ENCODE data around the gene NBEA. TPM values are rescaled to one million over a fixed set of nuclear protein-coding genes. Genes with fewer than 3 reads are reported as not detected.
A peak's percentile ranks its signal among the peaks of the same experiment; 100 is the strongest.

Gene NBEA
- polyA plus RNA-seq, 1 donor: 13.1 TPM

- no peak for DNase-seq (ENCODE audit: low read depth)
These were observed 559.7 kb downstream of the NBEA start for GRCh38 chr13:35501661-35502235.

DNA sequence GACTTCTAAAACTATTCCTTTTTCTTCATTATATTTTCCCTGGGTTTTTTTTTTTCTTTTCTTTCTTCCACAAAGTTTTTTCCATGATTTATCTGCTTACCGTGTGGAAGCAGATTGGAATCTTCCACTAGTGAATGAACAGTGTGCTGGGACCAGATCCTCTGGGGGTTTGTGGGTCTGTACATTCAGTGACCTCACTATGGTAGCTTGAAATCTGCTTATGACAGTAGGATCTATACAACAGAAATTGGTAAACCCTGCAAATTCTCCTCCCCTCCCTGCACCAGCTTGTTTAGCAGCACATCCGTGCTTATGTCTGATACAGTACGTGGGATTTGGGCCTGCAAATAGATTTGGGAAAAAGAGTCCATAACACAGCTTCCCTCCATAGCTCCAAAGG is 560.4 kb downstream of the NBEA start:
- DNase-seq (ENCODE audit: low read depth): no peak

- no peak for DNase-seq (ENCODE audit: low read depth)
These were observed 570.3 kb downstream of the NBEA start for GRCh38 chr13:35512271-35512920.

DNA sequence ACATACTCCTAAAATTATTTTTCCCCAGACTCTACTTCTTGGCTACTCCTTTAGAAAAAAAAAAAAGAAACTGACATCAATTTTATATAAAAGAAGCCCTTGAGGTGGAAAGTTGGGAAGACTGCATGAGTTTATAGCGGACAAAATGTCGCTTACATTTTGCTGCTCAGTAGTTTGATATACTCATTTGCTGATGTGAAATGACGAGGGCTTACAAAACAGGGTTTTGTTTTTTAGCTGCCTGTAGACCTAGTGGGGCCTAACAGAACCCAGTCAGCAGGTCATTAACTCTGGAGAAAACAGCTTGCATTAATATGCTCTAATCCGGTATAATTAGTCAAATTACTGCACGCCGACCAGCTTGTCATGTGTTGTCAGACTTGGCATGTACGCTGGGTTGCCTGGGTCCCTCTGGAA is 572.0 kb downstream of the NBEA start:
- DNase-seq (ENCODE audit: low read depth): peak; percentile 51

DNA sequence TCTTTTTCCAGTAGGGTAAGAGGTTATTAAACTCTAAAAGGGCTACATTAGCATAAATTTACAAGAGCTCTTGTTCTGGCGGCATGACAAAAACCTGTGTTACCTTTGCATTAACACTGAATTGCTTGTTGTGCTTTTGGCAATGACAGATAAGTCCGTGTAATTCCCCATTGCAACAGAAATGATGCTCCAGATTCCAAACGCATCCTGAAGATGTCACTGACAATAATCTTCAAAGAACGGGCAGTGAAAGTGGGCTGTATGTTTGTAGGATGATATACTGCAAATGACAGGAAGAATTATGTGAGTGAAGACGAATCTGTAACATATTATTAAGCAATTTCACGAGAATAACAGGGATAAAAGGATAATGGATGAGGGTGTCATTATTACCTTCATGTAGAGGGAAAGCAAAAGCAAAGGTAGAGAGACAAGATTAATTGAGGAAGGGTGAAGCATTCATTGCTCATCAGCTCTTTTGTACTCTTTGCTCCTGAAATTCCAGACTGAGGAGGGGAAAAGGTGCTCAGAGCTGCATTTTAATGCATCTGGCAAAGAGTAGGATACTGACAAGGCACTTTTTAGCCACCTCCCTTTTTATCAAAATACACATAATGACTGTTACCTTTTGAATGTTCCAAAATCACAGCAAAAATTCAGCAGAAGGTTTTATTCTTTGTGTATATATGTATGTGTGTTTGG is 572.9 kb downstream of the NBEA start:
- no peak for DNase-seq (ENCODE audit: low read depth)

GRCh38 chr13:35518337-35518946 is 576.4 kb downstream of the NBEA start:
- no peak for DNase-seq (ENCODE audit: low read depth)

DNA sequence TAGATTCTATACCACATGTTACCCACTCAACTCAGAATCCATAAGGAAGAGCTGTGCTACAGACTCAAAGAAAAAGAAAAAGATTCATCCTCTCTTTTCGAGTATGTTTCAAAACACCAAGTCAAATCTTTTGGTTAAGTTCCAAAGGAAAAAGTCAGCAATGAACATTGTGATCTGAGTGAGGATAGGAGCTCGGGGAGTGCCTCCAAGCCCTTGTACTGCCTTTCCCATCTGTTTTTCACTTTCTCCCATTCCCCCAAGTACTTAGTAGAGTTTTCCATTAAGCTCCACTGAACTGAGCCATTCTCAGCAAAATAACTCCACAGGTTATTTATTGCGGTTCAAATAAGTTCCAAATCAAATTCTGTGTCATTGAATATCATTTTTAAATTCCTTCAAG is 582.1 kb downstream of the NBEA start:
- no peak for DNase-seq (ENCODE audit: low read depth)

- no peak for DNase-seq (ENCODE audit: low read depth)
These were observed 584.5 kb downstream of the NBEA start for GRCh38 chr13:35526577-35526976.

DNA sequence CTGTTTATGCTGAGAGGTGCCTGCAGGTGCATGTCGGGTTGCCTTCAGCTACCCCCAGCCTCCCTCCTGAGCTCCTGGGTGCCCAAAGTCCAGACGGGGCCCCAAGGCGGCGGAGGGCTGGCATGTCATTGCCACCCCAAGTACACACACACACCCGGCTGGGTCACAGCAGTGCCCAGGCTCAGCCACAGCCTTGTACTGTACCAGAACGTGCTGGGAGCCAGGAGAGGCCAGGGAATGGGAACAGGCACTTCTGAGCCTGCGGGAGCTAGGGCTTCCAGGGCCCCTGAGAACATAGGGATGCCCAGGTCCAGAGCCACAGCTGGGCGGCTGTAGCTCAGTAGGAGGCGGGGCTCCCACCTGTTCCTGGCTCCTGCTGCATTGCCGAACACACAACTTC is 585.4 kb downstream of the NBEA start:
- no peak for DNase-seq (ENCODE audit: low read depth)

GRCh38 chr13:35530147-35530546 is 588.1 kb downstream of the NBEA start:
- no peak for DNase-seq (ENCODE audit: low read depth)

- no peak for DNase-seq (ENCODE audit: low read depth)
These were observed 588.5 kb downstream of the NBEA start for GRCh38 chr13:35530581-35530980.

GRCh38 chr13:35531526-35531925 is 589.5 kb downstream of the NBEA start:
- no peak for DNase-seq (ENCODE audit: low read depth)

DNA sequence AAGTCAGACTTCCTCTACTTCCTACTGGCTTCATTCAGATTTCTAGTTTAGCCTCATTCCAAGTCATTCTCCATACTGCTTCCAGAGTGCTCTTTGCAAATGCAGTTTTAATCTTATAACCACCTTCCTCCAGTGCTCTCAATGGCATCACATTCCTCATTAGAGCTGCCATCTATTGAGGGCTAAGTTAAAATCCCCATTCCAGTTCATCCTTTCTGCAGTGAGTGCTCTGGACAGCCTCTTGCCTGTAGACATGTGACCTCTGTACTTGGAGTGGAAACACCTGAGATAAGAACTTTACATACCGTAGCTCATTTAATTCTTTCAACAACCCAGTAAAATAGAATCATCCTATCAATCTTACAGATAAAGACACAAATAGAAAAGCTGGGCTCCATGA is 592.3 kb downstream of the NBEA start:
- DNase-seq (ENCODE audit: low read depth): no peak

DNA sequence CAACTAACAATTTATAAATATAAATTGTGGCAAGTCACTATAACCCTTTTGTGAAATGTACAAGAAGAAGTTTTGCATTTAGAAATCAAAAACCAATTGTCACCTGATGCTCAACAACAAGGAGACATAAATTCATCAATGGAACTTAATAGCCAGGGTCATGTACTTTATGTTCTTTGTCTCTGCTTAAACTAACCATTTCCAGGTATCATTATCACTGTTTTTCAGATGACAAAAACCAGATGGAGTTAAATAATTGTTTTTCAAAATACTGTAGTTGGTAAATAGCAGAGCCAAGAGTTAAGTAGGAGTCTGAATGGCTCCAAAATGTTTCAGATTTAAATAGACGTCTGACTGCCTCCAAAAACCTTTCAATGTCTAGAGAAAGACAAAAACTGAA is 606.7 kb downstream of the NBEA start:
- no peak for DNase-seq (ENCODE audit: low read depth)

DNA sequence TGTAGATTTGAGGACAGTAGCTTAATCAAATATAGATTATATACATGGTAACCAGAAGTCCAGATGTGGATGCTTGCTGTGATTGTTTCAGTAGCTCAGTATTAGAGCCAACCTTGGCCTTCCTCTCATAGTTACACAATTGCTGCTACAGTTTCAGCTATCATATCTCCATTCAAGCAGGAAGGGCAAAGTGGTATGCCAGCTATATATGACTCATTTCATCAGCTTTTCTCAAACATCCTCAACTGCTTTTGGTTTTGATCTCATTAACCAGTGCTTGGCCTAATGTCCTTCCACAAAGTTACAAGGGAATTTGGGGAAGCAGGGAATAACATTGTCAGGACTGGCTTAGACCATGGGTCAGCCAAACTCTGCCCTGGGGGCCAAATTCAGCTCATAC is 607.4 kb downstream of the NBEA start:
- DNase-seq (ENCODE audit: low read depth): no peak

- no peak for DNase-seq (ENCODE audit: low read depth)
These were observed 610.2 kb downstream of the NBEA start for GRCh38 chr13:35552172-35552844.

DNA sequence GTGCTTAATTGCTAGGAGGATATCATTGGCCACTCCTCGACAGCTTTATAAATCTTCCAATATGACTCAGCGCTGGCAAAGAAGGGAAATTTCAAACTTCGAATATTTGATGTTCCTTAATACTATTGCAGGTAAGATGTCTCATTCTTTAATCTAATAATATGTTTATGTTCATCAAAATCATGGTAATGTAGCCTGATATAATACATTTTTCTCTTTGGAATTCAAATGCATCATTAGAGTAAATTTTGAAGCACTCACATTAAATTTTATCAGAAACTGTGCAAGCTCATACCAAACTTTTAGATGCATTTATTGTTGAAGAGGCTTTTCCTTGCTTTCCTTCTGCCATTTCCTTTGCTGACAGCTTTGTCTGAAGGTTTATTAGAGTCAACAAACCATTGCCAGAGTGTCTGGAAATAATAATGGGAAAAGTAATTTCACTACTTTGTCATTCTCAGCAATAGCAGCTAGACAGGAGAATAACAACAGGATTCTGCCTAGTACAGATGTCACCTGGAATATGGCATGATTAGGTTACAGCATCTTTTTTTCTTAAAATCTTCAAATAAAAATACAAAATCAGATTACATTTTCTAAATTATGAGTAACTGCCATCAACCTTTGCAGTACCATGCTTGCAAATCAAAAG is 613.0 kb downstream of the NBEA start:
- DNase-seq (ENCODE audit: low read depth): no peak

DNA sequence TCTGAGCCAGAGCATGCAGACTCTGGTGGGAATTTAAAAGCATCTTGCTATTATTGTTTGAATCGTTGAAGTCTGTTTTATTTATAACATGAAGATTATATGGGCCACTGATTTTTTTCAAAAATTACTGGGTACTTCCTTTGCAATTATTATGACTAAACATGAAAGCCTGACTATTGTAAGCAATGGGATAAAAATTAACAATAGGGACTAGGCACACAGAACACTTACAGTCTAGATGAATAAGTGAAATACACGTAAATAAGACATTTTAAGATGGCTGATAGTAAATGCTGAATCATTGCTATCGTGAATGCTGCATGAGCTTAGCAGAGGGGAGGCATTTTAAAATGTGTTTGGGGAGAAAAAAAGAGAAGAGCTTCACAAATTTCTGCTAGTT is 615.4 kb downstream of the NBEA start:
- DNase-seq (ENCODE audit: low read depth): no peak

GRCh38 chr13:35561540-35561939 is 619.5 kb downstream of the NBEA start:
- DNase-seq (ENCODE audit: low read depth): no peak

DNA sequence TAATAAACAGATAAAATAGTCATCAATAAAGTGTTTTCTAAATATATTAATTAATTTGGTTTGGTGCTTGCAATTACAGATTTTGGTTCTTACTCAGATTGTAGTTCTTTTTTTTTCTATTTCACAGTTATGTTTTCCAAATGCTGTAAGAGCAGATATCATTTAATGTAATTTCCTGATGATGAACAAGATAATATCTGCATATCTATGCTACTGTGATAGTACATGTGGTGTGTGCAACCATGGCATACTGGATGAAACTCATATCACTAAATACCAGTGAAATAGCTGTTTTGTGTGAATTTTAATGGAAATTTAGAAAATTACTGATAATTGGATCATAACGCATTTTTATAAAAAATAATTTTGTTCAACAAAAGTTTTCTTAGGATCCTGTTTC is 623.2 kb downstream of the NBEA start:
- no peak for DNase-seq (ENCODE audit: low read depth)

GRCh38 chr13:35566340-35566739 is 624.3 kb downstream of the NBEA start:
- no peak for DNase-seq (ENCODE audit: low read depth)

All from forelimb muscle (tissue), 1 donor.